Measurements from ENCODE around the gene CATSPERD.
A peak's percentile ranks its signal among the peaks of the same experiment; 100 is the strongest.

The CATSPERD gene

GRCh38 chr19:5719961-5720790 is at the start of gene CATSPERD, which contains the start of gene LONP1:
CATSPERD (plus strand) TSS chr19:5720637; CDS start chr19:5720738, 101 bp downstream.
LONP1 (minus strand) TSS chr19:5720146; CDS start chr19:5720132, 14 bp downstream.
- Histone ChIP-seq H3K79me2 (peaks cover 33% of the 10 kb centered on the region), H3K4me3 (ENCODE audit: low read depth, low read length) (peak within 1 kb of the TSS; percentile 90), H3K9me3 (ENCODE audit: control insufficient read depth, low read length) (no peaks in the 10 kb centered on the region), H2AFZ (peak within 1 kb of the TSS; percentile 88), H3K4me1 (peaks cover 7% of the 10 kb centered on the region), H3K27ac (peak within 1 kb of the TSS; percentile 84), H3K9ac (peak within 1 kb of the TSS; percentile 77), H3K4me2 (ENCODE audit: low read length) (peak within 1 kb of the TSS; percentile 92), H3K36me3 (ENCODE audit: control insufficient read depth, insufficient read depth, low read length) (no peaks in the 10 kb centered on the region), H3K27me3 (ENCODE audit: control insufficient read depth, insufficient read depth, low read length) (no peaks in the 10 kb centered on the region)
- TF ChIP-seq, protein P1, sequence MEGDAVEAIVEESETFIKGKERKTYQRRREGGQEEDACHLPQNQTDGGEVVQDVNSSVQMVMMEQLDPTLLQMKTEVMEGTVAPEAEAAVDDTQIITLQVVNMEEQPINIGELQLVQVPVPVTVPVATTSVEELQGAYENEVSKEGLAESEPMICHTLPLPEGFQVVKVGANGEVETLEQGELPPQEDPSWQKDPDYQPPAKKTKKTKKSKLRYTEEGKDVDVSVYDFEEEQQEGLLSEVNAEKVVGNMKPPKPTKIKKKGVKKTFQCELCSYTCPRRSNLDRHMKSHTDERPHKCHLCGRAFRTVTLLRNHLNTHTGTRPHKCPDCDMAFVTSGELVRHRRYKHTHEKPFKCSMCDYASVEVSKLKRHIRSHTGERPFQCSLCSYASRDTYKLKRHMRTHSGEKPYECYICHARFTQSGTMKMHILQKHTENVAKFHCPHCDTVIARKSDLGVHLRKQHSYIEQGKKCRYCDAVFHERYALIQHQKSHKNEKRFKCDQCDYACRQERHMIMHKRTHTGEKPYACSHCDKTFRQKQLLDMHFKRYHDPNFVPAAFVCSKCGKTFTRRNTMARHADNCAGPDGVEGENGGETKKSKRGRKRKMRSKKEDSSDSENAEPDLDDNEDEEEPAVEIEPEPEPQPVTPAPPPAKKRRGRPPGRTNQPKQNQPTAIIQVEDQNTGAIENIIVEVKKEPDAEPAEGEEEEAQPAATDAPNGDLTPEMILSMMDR (IDR thresholded peaks at IDR 0.05) = peak; percentile 97

GRCh38 chr19:5671600-5671999 is 48.8 kb upstream of the CATSPERD start:
- Histone ChIP-seq H2AFZ (no peak overlapping the region), H3K27me3 (ENCODE audit: control insufficient read depth, insufficient read depth, low read length) (no peaks in the 10 kb centered on the region), H3K4me3 (ENCODE audit: low read depth, low read length) (no peak overlapping the region), H3K4me1 (no peaks in the 10 kb centered on the region), H3K79me2 (no peaks in the 10 kb centered on the region), H3K9ac (no peak overlapping the region), H3K9me3 (ENCODE audit: control insufficient read depth, low read length) (no peaks in the 10 kb centered on the region), H3K4me2 (ENCODE audit: low read length) (no peak overlapping the region), H3K36me3 (ENCODE audit: control insufficient read depth, insufficient read depth, low read length) (no peaks in the 10 kb centered on the region), H3K27ac (no peak overlapping the region)
- TF ChIP-seq, protein P1 (IDR thresholded peaks at IDR 0.05) = no peak

DNA sequence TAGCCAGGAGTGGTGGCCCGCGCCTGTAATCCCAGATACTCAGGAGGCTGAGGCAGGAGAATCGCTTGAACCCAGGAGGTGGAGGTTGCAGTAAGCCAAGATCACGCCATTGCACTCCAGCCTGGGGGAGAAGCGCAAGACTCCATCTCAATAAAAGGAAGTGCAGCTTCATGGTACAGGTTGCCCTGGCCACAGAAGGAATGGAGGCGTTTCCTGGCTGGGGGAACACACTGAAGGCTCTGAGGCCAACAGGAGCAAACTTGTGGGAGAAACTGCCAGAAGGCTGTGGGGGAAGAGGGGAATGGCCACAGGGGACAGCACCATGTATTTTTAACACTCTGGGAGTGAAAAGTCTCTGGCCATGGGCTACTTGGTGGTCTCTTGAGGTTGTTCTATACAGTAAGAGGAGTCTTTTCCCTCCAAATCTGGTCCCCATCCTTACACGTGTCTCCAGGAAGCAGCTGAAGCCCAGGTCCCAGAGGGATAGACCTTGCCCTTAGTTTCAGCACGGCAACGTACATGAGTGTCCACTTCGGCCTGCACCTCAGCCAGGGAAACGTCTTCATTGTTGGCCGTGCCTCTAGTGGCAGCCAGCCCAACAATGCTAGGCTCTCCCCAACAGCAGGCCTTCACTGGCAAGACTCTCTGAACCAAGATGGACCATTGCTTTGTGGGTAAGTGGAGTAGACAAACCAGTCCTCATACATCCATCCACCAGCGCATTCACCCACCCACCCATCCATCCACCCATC is 47.6 kb upstream of the CATSPERD start:
- TF ChIP-seq, protein P1 (IDR thresholded peaks at IDR 0.05) = no peak
- H3K4me2 ChIP-seq (ENCODE audit: low read length) = no peak overlapping the region
- no peaks in the 10 kb centered on the region for H3K9me3 ChIP-seq (ENCODE audit: control insufficient read depth, low read length)
- H3K4me1 ChIP-seq = no peaks in the 10 kb centered on the region
- no peak overlapping the region for H3K27ac ChIP-seq
- H3K4me3 ChIP-seq (ENCODE audit: low read depth, low read length) = no peak overlapping the region
- no peaks in the 10 kb centered on the region for H3K36me3 ChIP-seq (ENCODE audit: control insufficient read depth, insufficient read depth, low read length)
- no peak overlapping the region for H2AFZ ChIP-seq
- no peaks in the 10 kb centered on the region for H3K27me3 ChIP-seq (ENCODE audit: control insufficient read depth, insufficient read depth, low read length)
- no peaks in the 10 kb centered on the region for H3K79me2 ChIP-seq
- no peak overlapping the region for H3K9ac ChIP-seq

DNA sequence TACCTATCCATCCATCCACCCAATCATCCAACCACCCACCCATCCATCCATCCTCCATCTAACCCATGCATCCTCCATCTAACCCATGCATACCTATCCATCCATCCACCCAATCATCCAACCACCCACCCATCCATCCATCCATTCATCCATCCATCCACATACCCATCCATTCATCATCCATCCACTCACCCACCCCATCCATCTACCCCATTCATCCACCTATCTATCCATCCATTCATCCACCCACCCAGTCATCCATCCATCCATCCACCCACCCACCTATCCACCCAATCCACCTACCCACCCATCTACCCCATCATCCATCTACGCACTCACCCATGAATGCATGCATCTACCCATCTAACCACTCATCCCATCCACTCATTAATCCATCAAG is 46.7 kb upstream of the CATSPERD start:
- TF ChIP-seq, protein P1 (IDR thresholded peaks at IDR 0.05) = no peak
- no peaks in the 10 kb centered on the region for H3K79me2 ChIP-seq
- H3K4me1 ChIP-seq = no peaks in the 10 kb centered on the region
- no peak overlapping the region for H3K27ac ChIP-seq
- H3K36me3 ChIP-seq (ENCODE audit: control insufficient read depth, insufficient read depth, low read length) = no peaks in the 10 kb centered on the region
- H3K27me3 ChIP-seq (ENCODE audit: control insufficient read depth, insufficient read depth, low read length) = no peaks in the 10 kb centered on the region
- H3K9ac ChIP-seq = no peak overlapping the region
- no peak overlapping the region for H3K4me3 ChIP-seq (ENCODE audit: low read depth, low read length)
- no peak overlapping the region for H2AFZ ChIP-seq
- H3K9me3 ChIP-seq (ENCODE audit: control insufficient read depth, low read length) = no peaks in the 10 kb centered on the region
- no peak overlapping the region for H3K4me2 ChIP-seq (ENCODE audit: low read length)
